KMS-11 (cell line): ENCODE results near the gene ACER3.

Experiments
- H2AFZ ChIP-seq: fragments of 200-600 bp; sonication (generic); 2 replicates; pipeline ENCODE4 v1.6.1; 2016; ENCODE audit warnings: antibody characterized with exemption, mixed run types, low read depth
- H3K27ac ChIP-seq: fragments of 200-600 bp; sonication (generic); 2 replicates; pipeline ENCODE4 v1.6.1; 2016; ENCODE audit warnings: mild to moderate bottlenecking, mixed run types
- H3K27me3 ChIP-seq: fragments of 200-600 bp; sonication (generic); 2 replicates; pipeline ENCODE4 v1.6.1; 2017; ENCODE audit warnings: mild to moderate bottlenecking, low read depth, mixed run types, moderate library complexity; ENCODE audit not compliant: insufficient read depth
- H3K36me3 ChIP-seq: fragments of 200-600 bp; sonication (generic); 2 replicates; pipeline ENCODE4 v1.6.1; 2017; ENCODE audit warnings: mild to moderate bottlenecking, mixed run types; ENCODE audit not compliant: insufficient read depth
- H3K4me1 ChIP-seq: fragments of 200-600 bp; sonication (generic); 2 replicates; pipeline ENCODE4 v1.6.1; 2016; ENCODE audit warnings: mild to moderate bottlenecking, low read depth, mixed run types; ENCODE audit not compliant: poor library complexity, severe bottlenecking
- H3K4me2 ChIP-seq: fragments of 200-600 bp; sonication (generic); 2 replicates; pipeline ENCODE4 v1.7.0; 2016; ENCODE audit warnings: mild to moderate bottlenecking, mixed run types
- H3K4me3 ChIP-seq: fragments of 200-600 bp; sonication (generic); IDR thresholded peaks from 2 replicates; pipeline ENCODE4 v1.6.1; 2017; ENCODE audit warnings: low read depth, low read length, mixed read lengths; ENCODE audit not compliant: insufficient read depth
- H3K79me2 ChIP-seq: fragments of 200-600 bp; sonication (generic); 2 replicates; pipeline ENCODE4 v1.6.1; 2016; ENCODE audit warnings: low read depth, mixed run types; ENCODE audit not compliant: insufficient read depth
- H3K9ac ChIP-seq: fragments of 200-600 bp; sonication (generic); 2 replicates; pipeline ENCODE4 v1.6.1; 2016; ENCODE audit warnings: mild to moderate bottlenecking, mixed run types
- H4K20me1 ChIP-seq: fragments of 200-600 bp; sonication (generic); 2 replicates; pipeline ENCODE4 v1.6.1; 2016; ENCODE audit warnings: mild to moderate bottlenecking, mixed run types; ENCODE audit not compliant: insufficient read depth
- CTCF ChIP-seq: fragments of 200-600 bp; sonication (generic); conservative IDR thresholded peaks from 2 replicates; pipeline ENCODE4 v1.6.1; 2017; ENCODE audit warnings: low read depth, mild to moderate bottlenecking, antibody characterized with exemption, low read length, moderate library complexity, mixed read lengths

The ACER3 gene

GRCh38 chr11:76822406-76822805 lies 38.3 kb upstream of the ACER3 start:
- Histone ChIP-seq H3K79me2 (no peaks in the 10 kb centered on the region), H3K27me3 (no peaks in the 10 kb centered on the region), H3K4me2 (no peak overlapping the region), H3K4me3 (no peak overlapping the region), H3K27ac (no peak overlapping the region), H3K36me3 (no peaks in the 10 kb centered on the region), H2AFZ (no peak overlapping the region), H4K20me1 (no peaks in the 10 kb centered on the region), H3K9ac (no peak overlapping the region), H3K4me1 (no peaks in the 10 kb centered on the region)
- no peak for TF ChIP-seq CTCF

GRCh38 chr11:76823481-76824028 lies 37.2 kb upstream of the ACER3 start:
- Histone ChIP-seq H3K9ac (no peak overlapping the region), H2AFZ (no peak overlapping the region), H3K36me3 (no peaks in the 10 kb centered on the region), H3K4me1 (no peaks in the 10 kb centered on the region), H3K79me2 (no peaks in the 10 kb centered on the region), H3K27me3 (no peaks in the 10 kb centered on the region), H4K20me1 (no peaks in the 10 kb centered on the region), H3K27ac (no peak overlapping the region), H3K4me3 (no peak overlapping the region), H3K4me2 (no peak overlapping the region)
- TF ChIP-seq CTCF: no peak

- no peak overlapping the region for H3K27ac ChIP-seq
- no peak overlapping the region for H3K4me2 ChIP-seq
- no peak overlapping the region for H3K4me3 ChIP-seq
- H3K9ac ChIP-seq: no peak overlapping the region
- no peaks in the 10 kb centered on the region for H3K27me3 ChIP-seq
- no peak for TF ChIP-seq CTCF
- H3K79me2 ChIP-seq: no peaks in the 10 kb centered on the region
- no peaks in the 10 kb centered on the region for H4K20me1 ChIP-seq
- H3K4me1 ChIP-seq: no peaks in the 10 kb centered on the region
- H2AFZ ChIP-seq: no peak overlapping the region
- H3K36me3 ChIP-seq: no peaks in the 10 kb centered on the region
These were observed 36.4 kb upstream of the ACER3 start for GRCh38 chr11:76824083-76824939.

- Histone ChIP-seq H3K9ac (no peak overlapping the region), H2AFZ (no peak overlapping the region), H3K4me2 (no peak overlapping the region)
These were observed 35.6 kb upstream of the ACER3 start for GRCh38 chr11:76824980-76825725.

More at GRCh38 chr11:76824980-76825725, 35.6 kb upstream of the ACER3 start:
- TF ChIP-seq CTCF: no peak
- H4K20me1 ChIP-seq: no peaks in the 10 kb centered on the region
- H3K4me1 ChIP-seq: no peaks in the 10 kb centered on the region
- H3K79me2 ChIP-seq: no peaks in the 10 kb centered on the region
- no peak overlapping the region for H3K27ac ChIP-seq
- H3K36me3 ChIP-seq: no peaks in the 10 kb centered on the region
- H3K4me3 ChIP-seq: no peak overlapping the region
- no peaks in the 10 kb centered on the region for H3K27me3 ChIP-seq
